HG03196 (cell line): Measurements from ENCODE around the gene CD47.

Experiments
- ATAC-seq: cut with Tn5 transposase; IDR thresholded peaks from one replicate; pipeline ENCODE4 v1.9.1; 2021; ENCODE audit not compliant: unreplicated experiment

CD47 gene

GRCh38 chr3:108117241-108117775 is 26.5 kb upstream of the CD47 start:
- ATAC-seq, result no peak

GRCh38 chr3:108114423-108115065 is 23.7 kb upstream of the CD47 start:
- ATAC-seq, result no peak

GRCh38 chr3:108113975-108114374 is 23.1 kb upstream of the CD47 start:
- ATAC-seq, result no peak

GRCh38 chr3:108110934-108111333 is 20.1 kb upstream of the CD47 start:
- no peak for ATAC-seq

- no peak for ATAC-seq
These were observed 17.6 kb upstream of the CD47 start for GRCh38 chr3:108108416-108108815.

GRCh38 chr3:108106449-108106848 is 15.6 kb upstream of the CD47 start:
- ATAC-seq, result no peak

- ATAC-seq, result no peak
These were observed 15.2 kb upstream of the CD47 start for GRCh38 chr3:108106031-108106430.

- ATAC-seq, result no peak
These were observed 13.3 kb upstream of the CD47 start for GRCh38 chr3:108103886-108104797.

- ATAC-seq, result no peak
These were observed 12.4 kb upstream of the CD47 start for GRCh38 chr3:108103040-108103751.

GRCh38 chr3:108102420-108103039 is 11.7 kb upstream of the CD47 start:
- no peak for ATAC-seq

- peak; percentile 95 for ATAC-seq
These were observed 10.3 kb upstream of the CD47 start for GRCh38 chr3:108100906-108101660.

GRCh38 chr3:108099679-108100428 is 9.0 kb upstream of the CD47 start:
- ATAC-seq, result peak; percentile 27

- ATAC-seq, result no peak
These were observed 8.4 kb upstream of the CD47 start for GRCh38 chr3:108099244-108099643.

GRCh38 chr3:108098003-108098370 is 7.2 kb upstream of the CD47 start:
- ATAC-seq, result no peak

GRCh38 chr3:108097322-108098002 is 6.6 kb upstream of the CD47 start:
- no peak for ATAC-seq

GRCh38 chr3:108096532-108097321 is 5.9 kb upstream of the CD47 start:
- no peak for ATAC-seq

- ATAC-seq, result no peak
These were observed 2.8 kb upstream of the CD47 start for GRCh38 chr3:108093616-108094015.

- ATAC-seq, result no peak
These were observed 2.2 kb upstream of the CD47 start for GRCh38 chr3:108093021-108093420.
